GM23338 (cell line): ENCODE data around the gene TKFC. TPM values are rescaled to one million over a fixed set of nuclear protein-coding genes. Genes with fewer than 3 reads are reported as not detected.
A peak's percentile ranks its signal among the peaks of the same experiment; 100 is the strongest.

Source experiments
- ATAC-seq: fragments of 200-7000 bp; cut with Tn5 transposase; 3 replicates; pipeline ENCODE4 v1.9.1; 2020
- DNase-seq: peaks from one replicate; pipeline ENCODE4 v3.0.0-alpha.2; 2015; ENCODE audit warnings: low spot score
- H2AFZ ChIP-seq: fragments of 200-600 bp; sonication (generic); 2 replicates; pipeline ENCODE4 v1.8.0; 2016; ENCODE audit warnings: antibody characterized with exemption, mild to moderate bottlenecking, moderate library complexity
- H3F3A ChIP-seq: fragments of 200-600 bp; sonication (generic); replicated peaks from 2 replicates; pipeline ENCODE4 v1.8.0; 2017; ENCODE audit warnings: antibody characterized with exemption, mixed run types, low read depth
- H3K27ac ChIP-seq: fragments of 200-600 bp; sonication (generic); 2 replicates; pipeline ENCODE4 v1.6.1; 2016; ENCODE audit warnings: low read depth
- H3K27me3 ChIP-seq: fragments of 200-600 bp; sonication (generic); 2 replicates; pipeline ENCODE4 v1.8.0; 2016; ENCODE audit warnings: mild to moderate bottlenecking, mixed run types, moderate library complexity; ENCODE audit not compliant: insufficient read depth
- H3K36me3 ChIP-seq: fragments of 200-600 bp; sonication (generic); 2 replicates; pipeline ENCODE4 v1.8.0; 2016; ENCODE audit warnings: mild to moderate bottlenecking; ENCODE audit not compliant: insufficient read depth
- H3K4me1 ChIP-seq: fragments of 200-600 bp; sonication (generic); 2 replicates; pipeline ENCODE4 v1.8.0; 2016; ENCODE audit warnings: mild to moderate bottlenecking, moderate library complexity; ENCODE audit not compliant: insufficient read depth
- H3K4me2 ChIP-seq: fragments of 200-600 bp; sonication (generic); 2 replicates; pipeline ENCODE4 v1.7.1; 2017; ENCODE audit warnings: mixed run types
- H3K4me3 ChIP-seq: fragments of 200-600 bp; sonication (generic); 2 replicates; pipeline ENCODE4 v1.6.1; 2016; ENCODE audit warnings: mixed run types
- H3K79me2 ChIP-seq: fragments of 200-600 bp; sonication (generic); replicated peaks from 2 replicates; pipeline ENCODE4 v1.8.0; 2017; ENCODE audit warnings: mild to moderate bottlenecking; ENCODE audit not compliant: insufficient read depth
- H3K9me2 ChIP-seq: fragments of 200-600 bp; sonication (generic); 2 replicates; pipeline ENCODE4 v1.8.0; 2017; ENCODE audit not compliant: insufficient read depth
- H4K20me1 ChIP-seq: fragments of 200-600 bp; sonication (generic); replicated peaks from 2 replicates; pipeline ENCODE4 v1.8.0; 2017; ENCODE audit warnings: mild to moderate bottlenecking; ENCODE audit not compliant: insufficient read depth
- H3K27ac Mint-ChIP-seq: 2 replicates; pipeline ENCODE4 v1.8.0; 2020; ENCODE audit warnings: inconsistent platforms, mild to moderate bottlenecking, moderate library complexity, mixed read lengths
- H3K27me3 Mint-ChIP-seq: 3 replicates; pipeline ENCODE4 v1.8.0; 2022; ENCODE audit warnings: low read depth, mild to moderate bottlenecking, moderate library complexity, mixed read lengths, inconsistent platforms; ENCODE audit not compliant: insufficient read depth, poor library complexity
- H3K36me3 Mint-ChIP-seq: 3 replicates; pipeline ENCODE4 v1.8.0; 2021; ENCODE audit warnings: low read depth, mild to moderate bottlenecking, inconsistent platforms, moderate library complexity, mixed read lengths
- H3K4me1 Mint-ChIP-seq: 3 replicates; pipeline ENCODE4 v1.8.0; 2020; ENCODE audit warnings: mild to moderate bottlenecking, inconsistent platforms, mixed read lengths
- H3K4me3 Mint-ChIP-seq: 3 replicates; pipeline ENCODE4 v1.8.0; 2021; ENCODE audit warnings: moderate library complexity, mild to moderate bottlenecking, inconsistent platforms, mixed read lengths
- H3K9me3 Mint-ChIP-seq: 3 replicates; pipeline ENCODE4 v1.8.0; 2020; ENCODE audit warnings: moderate library complexity, mild to moderate bottlenecking, inconsistent platforms, mixed read lengths
- EZH2phosphoT487 ChIP-seq: fragments of 200-600 bp; sonication (generic); IDR thresholded peaks from one replicate; pipeline ENCODE4 v1.8.1; 2018; ENCODE audit warnings: antibody characterized with exemption; ENCODE audit not compliant: unreplicated experiment
- NANOG ChIP-seq: IDR thresholded peaks from 2 replicates; pipeline ENCODE4 v1.6.1; 2016; ENCODE audit warnings: antibody characterized with exemption, borderline replicate concordance
- ZNF331 ChIP-seq: fragments of 250-450 bp; sonication (Bioruptor Pico); IDR thresholded peaks from 2 replicates; pipeline ENCODE4 v1.5.0; 2020; ENCODE audit warnings: low read depth, mild to moderate bottlenecking, moderate library complexity
- ZNF462 ChIP-seq: fragments of 250-450 bp; sonication (Bioruptor Pico); IDR thresholded peaks from 2 replicates; pipeline ENCODE4 v1.5.0; 2020; ENCODE audit warnings: mild to moderate bottlenecking, moderate library complexity
- polyA plus RNA-seq: library from polyadenylated mRNA; unstranded; fragments of >200 nt; fragmentation: Nextera tagmentation; extraction: Ambion mirVana; gene quantifications from 2 replicates; pipeline ENCODE4 v1.2.1, GENCODE V29; 2016
- total RNA-seq: library from RNA; depleted of rRNA; stranded (reverse); fragments of >200 nt; shearing (Covaris generic); gene quantifications from 2 replicates; pipeline ENCODE4 v1.2.3, GENCODE V29; 2014

Gene TKFC
- total and polyA plus RNA-seq, 2 experiments from 2014 or later, result 21.7 to 46.9 TPM

DNA sequence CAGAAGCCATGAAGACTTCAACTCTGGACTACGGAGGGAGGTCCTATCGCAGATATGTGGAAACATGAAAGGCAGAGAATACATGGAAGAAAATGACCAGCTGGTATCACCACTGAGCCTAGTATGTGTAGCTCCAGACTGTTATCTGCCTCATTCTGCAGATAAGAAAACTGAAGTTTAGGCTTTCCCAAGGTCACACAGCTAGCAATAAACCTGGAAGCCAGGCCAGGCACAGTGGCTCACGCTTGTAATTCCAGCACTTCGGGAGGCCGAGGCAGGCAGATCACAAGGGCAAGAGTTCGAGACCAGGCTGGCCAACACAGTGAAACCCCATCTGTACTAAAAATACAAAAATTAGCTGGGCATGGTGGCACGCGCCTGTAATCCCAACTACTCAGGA is 22.3 kb upstream of the TKFC start (continued):
- TF ChIP-seq ZNF462, result no peak

DNA sequence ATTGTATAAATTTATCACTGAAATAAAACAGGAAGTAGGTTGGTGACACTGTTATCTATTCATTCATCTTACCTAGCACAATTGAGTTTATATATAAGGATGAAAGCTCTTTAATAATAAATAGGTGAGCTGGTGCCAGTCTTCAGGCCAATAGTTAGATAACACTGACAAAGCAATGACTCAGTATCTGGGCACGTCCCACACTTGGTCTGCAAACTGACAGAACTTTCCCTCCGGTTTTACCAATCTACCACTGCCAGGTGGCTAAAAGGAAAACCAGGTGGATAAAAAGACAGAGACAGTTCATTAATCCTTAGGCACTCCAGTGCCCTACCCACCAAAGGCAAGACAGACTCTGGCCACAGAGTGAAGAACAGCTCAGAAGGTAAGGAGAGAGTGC is 17.8 kb upstream of the TKFC start:
- ATAC-seq (no peak), DNase-seq (no peak)
- Histone ChIP-seq H3K36me3 (peaks cover 67% of the 10 kb centered on the region), H3K9me2 (no peaks in the 10 kb centered on the region), H3K27me3 (no peaks in the 10 kb centered on the region), H3K79me2 (no peaks in the 10 kb centered on the region), H2AFZ (no peak overlapping the region), H3K4me2 (no peak overlapping the region), H3K4me3 (no peak overlapping the region), H4K20me1 (peaks cover 9% of the 10 kb centered on the region), H3F3A (0 out of 2 replicates have a peak, but pooled peaks cover 2% of the 10 kb centered on the region), H3K4me1 (no peaks in the 10 kb centered on the region), H3K27ac (no peak overlapping the region)
- Mint-ChIP-seq H3K4me1 (no peaks in the 10 kb centered on the region), H3K36me3 (peaks cover 70% of the 10 kb centered on the region), H3K27me3 (no peaks in the 10 kb centered on the region), H3K27ac (no peak overlapping the region), H3K4me3 (no peak overlapping the region), H3K9me3 (no peaks in the 10 kb centered on the region)
- peak; percentile 45 for TF ChIP-seq EZH2phosphoT487
- no peak for TF ChIP-seq ZNF331 (CRISPR knock-in tag)
- TF ChIP-seq NANOG, result no peak
